A673 (cell line): Measurements from ENCODE around the gene SLC44A3. TPM values are rescaled to one million over a fixed set of nuclear protein-coding genes. Genes with fewer than 3 reads are reported as not detected.

Experiments
- BruUV-seq: library from RNA; stranded (reverse); fragments of 400-500 nt; replicated peaks from 2 replicates; lab custom pipeline; 2021; lab: Mats Ljungman, UMichigan
- CTCF ChIA-PET: fragments of 300-600 bp; sonication (Branson Sonifier 250); formaldehyde crosslinking; loops from one replicate; lab custom pipeline; 2022; ENCODE audit warnings: antibody characterized with exemption; lab: Charles Lee
- POLR2A ChIA-PET: fragments of 300-600 bp; sonication (Branson Sonifier 250); formaldehyde crosslinking; loops from one replicate; lab custom pipeline; 2022; ENCODE audit warnings: antibody characterized with exemption; ENCODE audit not compliant: low non-redundant PET; lab: Charles Lee
- DNase-seq: peaks from one replicate; pipeline ENCODE4 v3.0.0-alpha.2; 2015; ENCODE audit warnings: low spot score
- H3K27ac ChIP-seq: fragments of 200-600 bp; sonication (generic); 2 replicates; pipeline ENCODE4 v1.5.1; 2016; ENCODE audit warnings: mixed run types, low read depth, mild to moderate bottlenecking, mixed read lengths, antibody characterized with exemption, low read length; ENCODE audit not compliant: poor library complexity, severe bottlenecking
- H3K27me3 ChIP-seq: fragments of 200-600 bp; sonication (generic); replicated peaks from 2 replicates; pipeline ENCODE4 v1.6.1; 2017; ENCODE audit warnings: mixed run types, low read depth, mild to moderate bottlenecking, mixed read lengths, antibody characterized with exemption, low read length; ENCODE audit not compliant: insufficient read depth, poor library complexity
- H3K36me3 ChIP-seq: fragments of 200-600 bp; sonication (generic); 2 replicates; pipeline ENCODE4 v1.6.1; 2016; ENCODE audit warnings: mixed run types, mild to moderate bottlenecking, mixed read lengths, antibody characterized with exemption, low read length; ENCODE audit not compliant: insufficient read depth, poor library complexity, severe bottlenecking
- H3K4me1 ChIP-seq: fragments of 200-600 bp; sonication (generic); 2 replicates; pipeline ENCODE4 v1.6.1; 2017; ENCODE audit warnings: mixed run types, mild to moderate bottlenecking, mixed read lengths, antibody characterized with exemption, low read length; ENCODE audit not compliant: insufficient read depth, poor library complexity, severe bottlenecking
- H3K4me3 ChIP-seq: fragments of 200-600 bp; sonication (generic); 2 replicates; pipeline ENCODE4 v1.5.1; 2016; ENCODE audit warnings: low read depth, mixed run types, mild to moderate bottlenecking, mixed read lengths, low read length; ENCODE audit not compliant: poor library complexity, severe bottlenecking
- H3K9me3 ChIP-seq: fragments of 200-600 bp; sonication (generic); 2 replicates; pipeline ENCODE4 v1.6.1; 2016; ENCODE audit warnings: mixed run types, low read depth, mild to moderate bottlenecking, mixed read lengths, antibody characterized with exemption, low read length; ENCODE audit not compliant: poor library complexity, severe bottlenecking
- EZH2 ChIP-seq: fragments of 200-600 bp; sonication (generic); IDR thresholded peaks from 2 replicates; pipeline ENCODE4 v1.6.1; 2017; ENCODE audit warnings: borderline replicate concordance, low read depth, mild to moderate bottlenecking, mixed read lengths, antibody characterized with exemption, low read length; ENCODE audit not compliant: poor library complexity, severe bottlenecking
- intact Hi-C: fragments of 100-400 bp; cut with micrococcal nuclease; formaldehyde crosslinking; loops from one replicate; pipeline ENCODE4 v1.10.0; 2022; ENCODE audit not compliant: unreplicated experiment
- total RNA-seq: library from RNA; stranded (reverse); gene quantifications from 2 replicates; pipeline ENCODE4 v1.2.3, GENCODE V29; 2021
- TF ChIP-seq, protein P1 (sequence below): fragments of 300-800, 200-600 bp; sonication (generic); conservative IDR thresholded peaks from 2 replicates; pipeline ENCODE4 v1.5.1; 2017; ENCODE audit warnings: low read depth, mild to moderate bottlenecking, antibody characterized with exemption, low read length, moderate library complexity, mixed read lengths

Gene SLC44A3
- total RNA-seq, 1 experiment from 2014 or later: not detected

DNA sequence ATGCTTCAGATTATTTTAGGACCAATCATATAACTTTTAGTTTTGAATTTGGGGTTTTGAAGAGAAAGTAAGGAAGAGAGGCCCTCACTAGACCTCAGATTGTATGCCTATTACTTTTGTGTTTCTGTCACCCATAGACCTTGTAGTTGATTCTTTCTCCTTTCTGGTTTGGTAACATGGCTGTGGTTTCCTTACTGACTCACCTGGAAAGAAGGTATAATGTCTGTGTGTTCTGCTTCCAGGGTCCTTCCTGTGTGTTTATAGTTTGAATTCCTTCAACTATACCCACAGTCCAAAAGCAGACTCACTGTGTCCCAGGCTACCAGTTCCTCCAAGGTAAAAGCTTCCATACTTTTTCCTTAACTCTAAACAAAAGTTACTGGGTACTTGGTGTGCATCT, 8.1 kb downstream of the SLC44A3 start:
- no peak overlapping the region for H3K4me3 ChIP-seq
- POLR2A ChIA-PET: no interaction called here
- no peaks in the 10 kb centered on the region for H3K4me1 ChIP-seq
- no TSS peak for BruUV-seq
- no peak overlapping the region for H3K27ac ChIP-seq
- intact Hi-C loops: no loop called here
- no peak for DNase-seq
- H3K9me3 ChIP-seq: no peaks in the 10 kb centered on the region
- CTCF ChIA-PET: interaction anchor here (0.6 kb wide), 1 partner anchor 26 kb away, joined by 4 read pairs; no protein-coding TSS in a partner anchor
- peaks cover 15% of the 10 kb centered on the region for H3K27me3 ChIP-seq
- TF ChIP-seq, protein P1, sequence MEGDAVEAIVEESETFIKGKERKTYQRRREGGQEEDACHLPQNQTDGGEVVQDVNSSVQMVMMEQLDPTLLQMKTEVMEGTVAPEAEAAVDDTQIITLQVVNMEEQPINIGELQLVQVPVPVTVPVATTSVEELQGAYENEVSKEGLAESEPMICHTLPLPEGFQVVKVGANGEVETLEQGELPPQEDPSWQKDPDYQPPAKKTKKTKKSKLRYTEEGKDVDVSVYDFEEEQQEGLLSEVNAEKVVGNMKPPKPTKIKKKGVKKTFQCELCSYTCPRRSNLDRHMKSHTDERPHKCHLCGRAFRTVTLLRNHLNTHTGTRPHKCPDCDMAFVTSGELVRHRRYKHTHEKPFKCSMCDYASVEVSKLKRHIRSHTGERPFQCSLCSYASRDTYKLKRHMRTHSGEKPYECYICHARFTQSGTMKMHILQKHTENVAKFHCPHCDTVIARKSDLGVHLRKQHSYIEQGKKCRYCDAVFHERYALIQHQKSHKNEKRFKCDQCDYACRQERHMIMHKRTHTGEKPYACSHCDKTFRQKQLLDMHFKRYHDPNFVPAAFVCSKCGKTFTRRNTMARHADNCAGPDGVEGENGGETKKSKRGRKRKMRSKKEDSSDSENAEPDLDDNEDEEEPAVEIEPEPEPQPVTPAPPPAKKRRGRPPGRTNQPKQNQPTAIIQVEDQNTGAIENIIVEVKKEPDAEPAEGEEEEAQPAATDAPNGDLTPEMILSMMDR: no peak
- TF ChIP-seq EZH2: no peak
- H3K36me3 ChIP-seq: no peaks in the 10 kb centered on the region

DNA sequence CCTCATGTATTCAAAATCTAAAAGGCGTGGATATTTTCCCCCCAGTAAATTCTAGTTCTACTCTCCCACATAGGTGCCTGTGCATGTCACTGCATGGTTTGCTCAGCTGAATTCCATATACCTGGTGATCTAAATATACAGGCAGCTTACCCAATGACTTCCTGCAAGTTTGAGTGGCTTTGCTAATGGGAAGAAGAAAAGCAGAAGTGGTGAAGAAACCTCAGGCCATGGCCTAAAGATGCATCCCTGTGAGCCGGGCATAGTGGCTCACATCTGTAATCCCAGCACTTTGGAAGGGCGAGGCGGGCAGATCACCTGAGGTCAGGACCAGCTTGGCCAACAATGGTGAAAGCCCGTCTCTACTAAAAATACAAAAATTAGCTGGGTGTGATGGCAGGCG, 11.5 kb downstream of the SLC44A3 start:
- Histone ChIP-seq H3K4me1 (no peaks in the 10 kb centered on the region), H3K36me3 (no peaks in the 10 kb centered on the region), H3K27me3 (no peaks in the 10 kb centered on the region), H3K27ac (no peak overlapping the region), H3K9me3 (no peaks in the 10 kb centered on the region), H3K4me3 (no peak overlapping the region)
- TF ChIP-seq, protein P1: no peak
- TF ChIP-seq EZH2: no peak
- ChIA-PET CTCF (no interaction called here), POLR2A (no interaction called here)
- DNase-seq: no peak
- BruUV-seq: no TSS peak
- intact Hi-C loops: no loop called here

DNA sequence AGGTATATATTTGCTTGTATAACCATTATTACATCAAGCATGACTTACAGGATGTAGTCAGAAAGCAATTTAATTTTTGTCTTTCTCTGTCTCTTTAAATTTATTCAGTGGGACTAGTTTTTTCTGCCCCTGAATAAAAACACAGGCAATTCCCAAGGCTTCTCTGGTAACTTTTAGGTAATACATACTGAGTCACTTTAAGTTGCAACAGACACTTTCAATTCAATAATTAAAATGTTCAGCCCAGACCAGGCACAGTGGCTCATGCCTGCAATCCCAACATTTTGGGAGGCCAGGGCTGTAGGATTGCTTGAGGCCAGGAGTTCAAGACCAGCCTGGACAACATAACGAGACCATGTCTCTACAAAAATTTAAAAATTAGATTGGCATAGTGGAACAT, 12.3 kb downstream of the SLC44A3 start:
- POLR2A ChIA-PET: no interaction called here
- no TSS peak for BruUV-seq

More for the DNA sequence above, 12.3 kb downstream of the SLC44A3 start:
- intact Hi-C loops: no loop called here
- Histone ChIP-seq H3K27me3 (no peaks in the 10 kb centered on the region), H3K36me3 (no peaks in the 10 kb centered on the region), H3K27ac (no peak overlapping the region), H3K4me1 (no peaks in the 10 kb centered on the region), H3K9me3 (no peaks in the 10 kb centered on the region), H3K4me3 (no peak overlapping the region)
- TF ChIP-seq, protein P1: no peak
- no peak for DNase-seq
- CTCF ChIA-PET: no interaction called here
